Measurements from ENCODE around the gene SNRPD3. TPM values are rescaled to one million over a fixed set of nuclear protein-coding genes. Genes with fewer than 3 reads are reported as not detected.

The SNRPD3 gene
- total RNA-seq, 1 donor from 2014 or later, result 124 TPM

DNA sequence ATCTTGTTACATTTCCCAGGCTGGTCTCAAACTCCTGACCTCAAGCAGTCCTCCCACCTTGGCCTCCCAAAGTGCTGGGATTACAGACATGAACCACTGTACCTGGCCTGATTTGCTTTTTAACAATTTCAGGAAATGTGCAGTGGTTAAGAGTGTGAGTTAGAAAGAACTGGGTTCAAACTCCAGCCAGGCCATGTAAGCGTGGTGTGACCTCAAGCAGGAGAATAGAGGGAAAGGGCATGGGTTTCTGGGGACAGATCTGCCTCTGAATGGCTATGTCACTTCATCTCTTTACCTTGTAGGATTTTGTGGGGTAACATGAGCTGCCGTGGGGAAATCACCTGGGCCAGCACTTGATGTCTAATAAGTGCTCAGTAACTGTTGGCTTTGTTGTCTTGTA lies 9.3 kb downstream of the SNRPD3 start:
- DNase-seq (ENCODE audit: low spot score, unreplicated experiment), result no peak
- no peaks in the 10 kb centered on the region for H3K27me3 Mint-ChIP-seq
- no peak for TF ChIP-seq CTCF (IDR thresholded peaks at IDR 0.05; ENCODE audit: unreplicated experiment)
- H3K9me3 Mint-ChIP-seq (ENCODE audit: low read depth), result no peaks in the 10 kb centered on the region
- no peak overlapping the region for H3K4me3 Mint-ChIP-seq (ENCODE audit: low read depth)
- no peak overlapping the region for H3K27ac Mint-ChIP-seq
- H3K36me3 Mint-ChIP-seq (ENCODE audit: insufficient read depth), result peaks cover 5% of the 10 kb centered on the region
- peaks cover 6% of the 10 kb centered on the region for H3K4me1 Mint-ChIP-seq (ENCODE audit: low read depth)

GRCh38 chr22:24566899-24567511 lies 11.2 kb downstream of the SNRPD3 start:
- Mint-ChIP-seq H3K4me3 (ENCODE audit: low read depth) (no peak overlapping the region), H3K27ac (peak overlapping the region; percentile 57)

GRCh38 chr22:24567668-24568067 lies 11.9 kb downstream of the SNRPD3 start:
- no peak for DNase-seq (ENCODE audit: low spot score, unreplicated experiment)
- H3K36me3 Mint-ChIP-seq (ENCODE audit: insufficient read depth), result peaks cover 8% of the 10 kb centered on the region

More at GRCh38 chr22:24566899-24567511, 11.2 kb downstream of the SNRPD3 start:
- TF ChIP-seq CTCF (IDR thresholded peaks at IDR 0.05; ENCODE audit: unreplicated experiment), result no peak
- no peaks in the 10 kb centered on the region for H3K27me3 Mint-ChIP-seq
- no peak for DNase-seq (ENCODE audit: low spot score, unreplicated experiment)
- no peaks in the 10 kb centered on the region for H3K9me3 Mint-ChIP-seq (ENCODE audit: low read depth)
- H3K4me1 Mint-ChIP-seq (ENCODE audit: low read depth), result peaks cover 6% of the 10 kb centered on the region
- H3K36me3 Mint-ChIP-seq (ENCODE audit: insufficient read depth), result peaks cover 8% of the 10 kb centered on the region

DNA sequence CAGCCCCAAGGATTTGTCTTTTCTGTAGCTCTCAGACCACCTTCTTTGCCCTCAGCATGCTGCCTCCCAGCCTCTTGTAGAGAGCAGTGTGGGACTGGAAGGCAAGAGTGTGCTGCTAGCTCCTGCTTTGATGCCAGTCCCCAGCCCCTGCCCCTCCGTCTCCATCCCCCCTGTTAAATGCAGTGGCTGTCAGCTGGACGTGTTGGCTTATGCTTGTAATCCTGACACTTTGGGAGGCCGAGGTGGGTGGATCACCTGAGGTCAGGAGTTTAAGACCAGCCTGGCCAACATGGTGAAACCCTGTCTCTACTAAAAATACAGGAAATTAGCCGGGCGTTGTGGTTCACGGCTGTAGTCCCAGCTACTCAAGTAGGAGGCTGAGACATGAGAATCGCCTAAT lies 15.5 kb downstream of the SNRPD3 start:
- peaks cover 22% of the 10 kb centered on the region for H3K36me3 Mint-ChIP-seq (ENCODE audit: insufficient read depth)

More at GRCh38 chr22:24567668-24568067, 11.9 kb downstream of the SNRPD3 start:
- Mint-ChIP-seq H3K4me3 (ENCODE audit: low read depth) (no peak overlapping the region), H3K4me1 (ENCODE audit: low read depth) (peaks cover 6% of the 10 kb centered on the region), H3K9me3 (ENCODE audit: low read depth) (no peaks in the 10 kb centered on the region), H3K27me3 (no peaks in the 10 kb centered on the region), H3K27ac (no peak overlapping the region)
- TF ChIP-seq CTCF (IDR thresholded peaks at IDR 0.05; ENCODE audit: unreplicated experiment), result no peak

GRCh38 chr22:24576778-24577177 lies 21.0 kb downstream of the SNRPD3 start:
- no peak overlapping the region for H3K27ac Mint-ChIP-seq
- H3K36me3 Mint-ChIP-seq (ENCODE audit: insufficient read depth), result peaks cover 21% of the 10 kb centered on the region
- TF ChIP-seq CTCF (IDR thresholded peaks at IDR 0.05; ENCODE audit: unreplicated experiment), result no peak
- H3K9me3 Mint-ChIP-seq (ENCODE audit: low read depth), result no peaks in the 10 kb centered on the region
- no peaks in the 10 kb centered on the region for H3K27me3 Mint-ChIP-seq
- no peak for DNase-seq (ENCODE audit: low spot score, unreplicated experiment)
- peaks cover 12% of the 10 kb centered on the region for H3K4me1 Mint-ChIP-seq (ENCODE audit: low read depth)
- H3K4me3 Mint-ChIP-seq (ENCODE audit: low read depth), result no peak overlapping the region

More for the DNA sequence above, 15.5 kb downstream of the SNRPD3 start:
- DNase-seq (ENCODE audit: low spot score, unreplicated experiment), result no peak
- Mint-ChIP-seq H3K4me1 (ENCODE audit: low read depth) (peaks cover 6% of the 10 kb centered on the region), H3K27ac (no peak overlapping the region), H3K4me3 (ENCODE audit: low read depth) (no peak overlapping the region), H3K27me3 (no peaks in the 10 kb centered on the region), H3K9me3 (ENCODE audit: low read depth) (no peaks in the 10 kb centered on the region)
- TF ChIP-seq CTCF (IDR thresholded peaks at IDR 0.05; ENCODE audit: unreplicated experiment), result no peak

Measured in progenitor cell of endocrine pancreas (in vitro differentiated cells).